Measurements from ENCODE around the gene DHPS. TPM values are rescaled to one million over a fixed set of nuclear protein-coding genes. Genes with fewer than 3 reads are reported as not detected.
A peak's percentile ranks its signal among the peaks of the same experiment; 100 is the strongest.

DHPS gene
- total and polyA plus RNA-seq, 2 of the 13 experiments (the other 11 are each of a cell fraction or from before 2014, with no cell fraction given), result 43.3 to 84.3 TPM

DNA sequence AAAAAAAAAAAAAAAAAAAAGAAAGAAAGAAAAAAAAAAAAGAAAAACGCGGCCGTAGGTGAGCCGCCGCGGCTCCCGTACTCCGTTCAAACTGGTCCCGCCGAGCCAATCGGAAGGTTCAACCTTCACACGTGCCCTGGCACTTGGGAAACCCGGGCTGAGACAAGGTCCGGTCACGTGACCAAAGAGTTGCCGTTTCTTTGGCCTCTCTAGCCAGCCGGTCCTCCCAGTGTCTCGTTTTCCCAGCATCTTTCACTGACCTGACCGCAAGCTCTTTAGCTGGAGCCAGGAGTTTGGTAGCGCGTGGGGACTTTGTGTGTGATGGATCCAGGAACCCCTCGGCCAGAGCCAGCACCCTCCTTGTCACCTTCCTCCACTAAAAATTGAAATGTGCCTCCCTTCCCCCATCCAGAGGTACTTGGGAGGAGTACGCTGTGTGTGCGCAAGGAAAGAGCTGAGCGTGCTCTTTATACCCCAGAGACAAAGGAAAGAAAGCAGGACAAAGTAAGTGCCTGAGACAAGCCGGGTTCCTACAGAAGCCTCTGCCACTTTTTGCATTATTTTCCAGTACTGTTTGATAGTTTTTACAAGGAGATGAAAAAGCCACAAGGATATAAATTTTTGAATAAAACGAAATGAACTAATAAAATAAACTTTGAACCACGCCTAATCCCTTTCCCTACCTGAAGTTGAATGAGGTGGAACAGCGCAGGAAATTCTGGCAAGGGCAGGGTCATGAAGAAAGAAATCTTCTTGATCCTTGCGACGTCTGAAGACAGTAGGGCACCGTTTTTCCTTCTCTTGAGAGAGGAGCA lies 41.1 kb upstream of the DHPS start (continued):
- TF ChIP-seq EEA1 (CRISPR knock-in tag; IDR thresholded peaks at IDR 0.05; ENCODE audit: borderline replicate concordance), result no peak
- TF ChIP-seq NFYC (CRISPR knock-in tag; IDR thresholded peaks at IDR 0.05), result peak; percentile 87
- no peak for TF ChIP-seq ZNF547 (CRISPR knock-in tag; IDR thresholded peaks at IDR 0.05)
- no peak for TF ChIP-seq ZNF773 (CRISPR knock-in tag; IDR thresholded peaks at IDR 0.05; ENCODE audit: borderline replicate concordance)
- no peak for TF ChIP-seq REXO4 (CRISPR knock-in tag; IDR thresholded peaks at IDR 0.05; ENCODE audit: borderline replicate concordance)
- no peak for TF ChIP-seq NPAS2 (CRISPR knock-in tag; IDR thresholded peaks at IDR 0.05; ENCODE audit: borderline replicate concordance)
- no peak for TF ChIP-seq SMAD9 (CRISPR knock-in tag; IDR thresholded peaks at IDR 0.05)
- TF ChIP-seq ZNF839 (CRISPR knock-in tag; IDR thresholded peaks at IDR 0.05; ENCODE audit: borderline replicate concordance), result no peak
- TF ChIP-seq ZFP41 (CRISPR knock-in tag; IDR thresholded peaks at IDR 0.05; ENCODE audit: borderline replicate concordance), result no peak
- no peak for TF ChIP-seq ZNF383 (CRISPR knock-in tag; IDR thresholded peaks at IDR 0.05; ENCODE audit: borderline replicate concordance)
- TF ChIP-seq, protein P1, sequence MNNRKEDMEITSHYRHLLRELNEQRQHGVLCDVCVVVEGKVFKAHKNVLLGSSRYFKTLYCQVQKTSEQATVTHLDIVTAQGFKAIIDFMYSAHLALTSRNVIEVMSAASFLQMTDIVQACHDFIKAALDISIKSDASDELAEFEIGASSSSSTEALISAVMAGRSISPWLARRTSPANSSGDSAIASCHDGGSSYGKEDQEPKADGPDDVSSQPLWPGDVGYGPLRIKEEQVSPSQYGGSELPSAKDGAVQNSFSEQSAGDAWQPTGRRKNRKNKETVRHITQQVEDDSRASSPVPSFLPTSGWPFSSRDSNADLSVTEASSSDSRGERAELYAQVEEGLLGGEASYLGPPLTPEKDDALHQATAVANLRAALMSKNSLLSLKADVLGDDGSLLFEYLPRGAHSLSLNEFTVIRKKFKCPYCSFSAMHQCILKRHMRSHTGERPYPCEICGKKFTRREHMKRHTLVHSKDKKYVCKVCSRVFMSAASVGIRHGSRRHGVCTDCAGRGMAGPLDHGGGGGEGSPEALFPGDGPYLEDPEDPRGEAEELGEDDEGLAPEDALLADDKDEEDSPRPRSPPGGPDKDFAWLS (CRISPR knock-in tag; IDR thresholded peaks at IDR 0.05; ENCODE audit: borderline replicate concordance), result no peak
- TF ChIP-seq ZSCAN21 (CRISPR knock-in tag; IDR thresholded peaks at IDR 0.05; ENCODE audit: borderline replicate concordance), result no peak
- TF ChIP-seq HMGXB3 (CRISPR knock-in tag; IDR thresholded peaks at IDR 0.05; ENCODE audit: borderline replicate concordance), result peak; percentile 99
- TF ChIP-seq ELF3 (CRISPR knock-in tag; IDR thresholded peaks at IDR 0.05), result peak; percentile 58; the same call in 1 of the 2 replicates
- TF ChIP-seq ATF7 (IDR thresholded peaks at IDR 0.05), result no peak
- TF ChIP-seq ATF7 (CRISPR knock-in tag; IDR thresholded peaks at IDR 0.05), result no peak; the same call in 1 of the 2 replicates
- TF ChIP-seq, protein P2, sequence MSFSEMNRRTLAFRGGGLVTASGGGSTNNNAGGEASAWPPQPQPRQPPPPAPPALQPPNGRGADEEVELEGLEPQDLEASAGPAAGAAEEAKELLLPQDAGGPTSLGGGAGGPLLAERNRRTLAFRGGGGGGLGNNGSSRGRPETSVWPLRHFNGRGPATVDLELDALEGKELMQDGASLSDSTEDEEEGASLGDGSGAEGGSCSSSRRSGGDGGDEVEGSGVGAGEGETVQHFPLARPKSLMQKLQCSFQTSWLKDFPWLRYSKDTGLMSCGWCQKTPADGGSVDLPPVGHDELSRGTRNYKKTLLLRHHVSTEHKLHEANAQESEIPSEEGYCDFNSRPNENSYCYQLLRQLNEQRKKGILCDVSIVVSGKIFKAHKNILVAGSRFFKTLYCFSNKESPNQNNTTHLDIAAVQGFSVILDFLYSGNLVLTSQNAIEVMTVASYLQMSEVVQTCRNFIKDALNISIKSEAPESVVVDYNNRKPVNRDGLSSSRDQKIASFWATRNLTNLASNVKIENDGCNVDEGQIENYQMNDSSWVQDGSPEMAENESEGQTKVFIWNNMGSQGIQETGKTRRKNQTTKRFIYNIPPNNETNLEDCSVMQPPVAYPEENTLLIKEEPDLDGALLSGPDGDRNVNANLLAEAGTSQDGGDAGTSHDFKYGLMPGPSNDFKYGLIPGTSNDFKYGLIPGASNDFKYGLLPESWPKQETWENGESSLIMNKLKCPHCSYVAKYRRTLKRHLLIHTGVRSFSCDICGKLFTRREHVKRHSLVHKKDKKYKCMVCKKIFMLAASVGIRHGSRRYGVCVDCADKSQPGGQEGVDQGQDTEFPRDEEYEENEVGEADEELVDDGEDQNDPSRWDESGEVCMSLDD (CRISPR knock-in tag; IDR thresholded peaks at IDR 0.05; ENCODE audit: borderline replicate concordance), result no peak
- 0 out of 4 replicates have a peak, but pooled peaks of 1 of the 2 experiments have one; percentile 18 for TF ChIP-seq KLF16 (CRISPR knock-in tag; IDR thresholded peaks at IDR 0.05)
- TF ChIP-seq ZNF496 (CRISPR knock-in tag; IDR thresholded peaks at IDR 0.05; ENCODE audit: insufficient replicate concordance), result no peak
- no peak for TF ChIP-seq REL (CRISPR knock-in tag; conservative IDR thresholded peaks at IDR 0.05)
